Adrenal gland (tissue), 12 donors: Measurements from ENCODE around the gene ARID4B. TPM values are rescaled to one million over a fixed set of nuclear protein-coding genes. Genes with fewer than 3 reads are reported as not detected.

Experiments
- DNase-seq, 7 donors: peaks; one replicate each; pipeline ENCODE4 v3.0.0-alpha.2; 2019 to 2020
- H3K27ac ChIP-seq, 5 donors: fragments of 200-600 bp; sonication (generic) in 4 of 5; 1 replicate in 3 of 5; 2 replicates in 2 of 5; pipeline versions ENCODE4 v1.5.1 to v1.8.0; 2016 to 2020; ENCODE audit warnings: mild to moderate bottlenecking in 1 of 5
- H3K27me3 ChIP-seq: fragments of 200-600 bp; 2 replicates; pipeline ENCODE4 v1.8.0; 2021
- H3K36me3 ChIP-seq, 2 donors: fragments of 200-600 bp; replicated peaks in 1 of 2; 1 replicate in 1 of 2; 2 replicates in 1 of 2; pipeline versions ENCODE4 v1.5.1 to v1.8.0; 2018 to 2022
- H3K4me1 ChIP-seq, 2 donors: fragments of 200-600 bp; replicated peaks in 1 of 2; 1 replicate in 1 of 2; 2 replicates in 1 of 2; pipeline versions ENCODE4 v1.5.1 to v1.8.0; 2018 to 2021
- H3K4me3 ChIP-seq, 4 donors: fragments of 200-600 bp; sonication (generic) in 3 of 4; one replicate each; pipeline ENCODE4 v1.5.1; 2016 to 2018
- H3K9me3 ChIP-seq, 3 donors: fragments of 200-600 bp; sonication (generic) in 1 of 3; replicated peaks in 1 of 3; 1 replicate in 2 of 3; 2 replicates in 1 of 3; pipeline versions ENCODE4 v1.5.1 to v1.8.0; 2016 to 2021
- CTCF ChIP-seq, 6 experiments: fragments of 450-650 bp in 4 of 6; fragments of 200-600 bp in 2 of 6; sonication (generic) in 1 of 6; IDR thresholded peaks; 1 replicate in 5 of 6; 2 replicates in 1 of 6; pipeline versions ENCODE4 v1.5.1 to v1.8.0; 2016 to 2021; ENCODE audit warnings: antibody characterized with exemption in 6 of 6, mild to moderate bottlenecking in 2 of 6, moderate library complexity in 1 of 6
- POLR2A ChIP-seq, 2 donors: fragments of 450-650 bp; IDR thresholded peaks; one replicate each; pipeline ENCODE4 v1.6.1; 2017; ENCODE audit warnings: antibody characterized with exemption in 2 of 2, mild to moderate bottlenecking in 2 of 2, moderate library complexity in 1 of 2
- WGBS, 4 donors: extraction: QIAGEN DNeasy Blood & Tissue Kit in 2 of 4; methylation state at CpG; one replicate each; pipeline versions ENCODE4 v1.1.5 to v1.1.7; 2013 to 2017; 5-methylcytosine and 5-hydroxymethylcytosine counted together
- intact Hi-C, 2 donors: fragments of 100-400 bp; cut with DNase I; formaldehyde crosslinking; loops; one replicate each; pipeline versions ENCODE4 v1.14.1 to v1.15.0; 2022 to 2023
- polyA plus RNA-seq, 3 donors: library from polyadenylated mRNA; stranded (reverse); fragments of 200-250 nt in 2 of 3; fragments of 350-450 nt in 1 of 3; fragmentation: Illumina TruSeq in 1 of 3; extraction: RNeasy Lipid Tissue Mini Kit (QIAGEN cat#74804) in 1 of 3; gene quantifications; one replicate each; pipeline ENCODE4 v1.2.3, GENCODE V29; 2013 to 2014
- total RNA-seq, 9 donors: library from RNA; depleted of rRNA in 4 of 9; stranded (reverse); fragments of >200 nt in 4 of 9; fragments of 120-200 nt in 1 of 9; fragmentation: NEBNext Ultra II Directional in 1 of 9; extraction: Animal tissue kit (Norgen Biotek cat#: 25700) in 1 of 9; gene quantifications; one replicate each; pipeline versions ENCODE4 v1.1.0 to v1.2.4, GENCODE V29; 2013 to 2023
- donor health status: healthy with polysubstance abuse.
- donor health status: Bipolar disorder and iron deficiency.
- donor health status: DM: yes; HTN: yes; CAD: no.
- donor health status: DM: no; HTN: no; CAD: no.
- donor health status: DM: no; HTN: no; CAD: no.
- donor health status: DM: yes; HTN: yes; CAD: no.

The ARID4B gene
- total and polyA plus RNA-seq, 12 donors = 12.4 to 44.0 (median 28.1) TPM

- no peaks in the 10 kb centered on the region for H3K27me3 ChIP-seq
- WGBS, 4 donors = 84 to 91% (median 87%) methylated on average over 1 of the region's 1 CpG
- intact Hi-C loops = loop anchor here (5.0 kb wide), 1 partner anchor 163 kb away; no protein-coding TSS in a partner anchor
- H3K4me1 ChIP-seq = peaks cover 0 to 6% of the 10 kb centered on the region in 2 donors
- H3K9me3 ChIP-seq = no peaks in the 10 kb centered on the region
- TF ChIP-seq POLR2A (IDR thresholded peaks at IDR 0.05) = no peak
- no peak for TF ChIP-seq CTCF (IDR thresholded peaks at IDR 0.05)
- peaks cover 0 to 9% of the 10 kb centered on the region in 2 donors for H3K36me3 ChIP-seq
- H3K27ac ChIP-seq = no peak overlapping the region
- no peak for DNase-seq
- H3K4me3 ChIP-seq = no peak overlapping the region
Measured at GRCh38 chr1:235254721-235255120, 73.3 kb downstream of the ARID4B start.

GRCh38 chr1:235253219-235253962, 74.6 kb downstream of the ARID4B start:
- WGBS, 4 donors = 6 to 19% (median 14%) methylated on average over 2 of the region's 2 CpGs
- TF ChIP-seq POLR2A (IDR thresholded peaks at IDR 0.05) (no peak), CTCF (IDR thresholded peaks at IDR 0.05) (peak; percentile 66 to 87 (median 84))
- Histone ChIP-seq H3K4me3 (no peak overlapping the region), H3K27me3 (no peaks in the 10 kb centered on the region), H3K4me1 (peaks cover 0 to 6% of the 10 kb centered on the region in 2 donors), H3K27ac (no peak overlapping the region), H3K36me3 (peaks cover 0 to 5% of the 10 kb centered on the region in 2 donors), H3K9me3 (no peaks in the 10 kb centered on the region)
- DNase-seq = peak; percentile 65 to 85 (median 71)
- intact Hi-C loops = loop anchor here (5.0 kb wide), 1 partner anchor 164 kb away; no protein-coding TSS in a partner anchor

DNA sequence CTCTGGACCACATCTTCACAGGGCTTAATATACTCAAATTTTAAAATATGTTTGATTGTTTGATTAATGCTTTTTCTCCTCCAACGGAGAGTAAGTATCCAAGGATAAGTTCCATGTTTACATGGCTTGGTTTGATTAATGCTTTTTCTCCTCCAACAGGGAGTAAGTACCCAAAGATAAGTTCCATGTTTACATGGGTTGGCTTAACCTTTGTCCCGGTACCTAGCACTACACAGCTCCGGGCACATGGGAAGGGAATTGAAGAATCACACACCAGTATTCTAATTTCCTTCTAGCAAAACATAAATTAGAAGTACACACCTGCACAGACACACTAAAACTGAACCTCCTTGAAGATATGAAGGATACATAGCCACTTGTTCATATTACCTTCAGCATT, 77.5 kb downstream of the ARID4B start:
- no peak overlapping the region for H3K27ac ChIP-seq
- peaks cover 0 to 11% of the 10 kb centered on the region in 2 donors for H3K36me3 ChIP-seq
- DNase-seq = no peak
- no peaks in the 10 kb centered on the region for H3K27me3 ChIP-seq
- 73 to 80% (median 76%) methylated on average over 3 of the region's 3 CpGs for WGBS, 4 donors
- H3K9me3 ChIP-seq = no peaks in the 10 kb centered on the region
- intact Hi-C loops = loop anchor here (5.0 kb wide), 1 partner anchor 167 kb away; no protein-coding TSS in a partner anchor
- peaks cover 2 to 23% of the 10 kb centered on the region in 2 donors for H3K4me1 ChIP-seq
- no peak overlapping the region for H3K4me3 ChIP-seq
- TF ChIP-seq POLR2A (IDR thresholded peaks at IDR 0.05) (no peak), CTCF (IDR thresholded peaks at IDR 0.05) (no peak)

DNA sequence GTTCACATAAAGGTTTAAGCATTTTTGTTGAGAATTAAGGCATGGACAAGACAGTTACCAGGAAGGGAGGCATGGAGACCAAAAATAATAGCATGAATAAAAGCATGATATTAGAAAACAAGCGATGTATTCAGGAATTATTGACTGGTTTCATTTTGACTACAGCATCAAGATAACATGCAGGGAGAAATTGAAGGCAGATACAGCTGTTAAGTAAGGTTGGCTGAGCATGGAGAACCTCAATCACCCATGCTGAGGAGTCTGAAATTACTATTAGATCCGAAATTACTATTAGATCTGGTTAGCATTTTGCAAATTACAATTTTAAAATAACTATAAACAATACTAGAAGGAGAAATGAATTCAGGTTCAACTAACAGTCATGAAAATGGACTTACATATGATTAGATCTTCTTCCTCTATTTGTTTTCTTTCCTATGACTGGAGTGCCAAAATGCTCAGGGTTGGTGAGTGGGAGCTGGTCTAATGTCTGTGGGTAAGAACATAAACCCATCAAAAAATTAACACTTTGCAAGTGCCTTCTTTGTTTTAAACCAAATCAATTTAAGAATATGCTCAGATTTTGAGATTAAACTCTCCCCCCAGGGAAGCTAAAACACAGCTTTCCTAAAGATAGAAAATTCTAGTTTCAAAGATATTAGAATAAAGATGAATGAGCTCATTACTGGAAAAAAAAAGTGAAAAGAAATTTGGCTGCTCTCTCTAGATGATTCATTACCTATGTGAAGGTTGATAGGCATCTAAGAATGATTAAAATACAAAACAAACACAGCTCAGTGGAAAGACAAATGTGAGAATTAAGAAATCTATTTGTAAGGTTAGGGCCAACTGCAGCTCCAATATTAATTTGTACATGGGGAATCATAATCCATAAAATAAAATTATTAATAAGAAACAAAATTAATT, 81.7 kb downstream of the ARID4B start:
- no peak for DNase-seq
- WGBS, 4 donors = 83 to 92% (median 87%) methylated on average over 2 of the region's 2 CpGs
- TF ChIP-seq POLR2A (IDR thresholded peaks at IDR 0.05) = no peak
- intact Hi-C loops = no loop called here
- H3K9me3 ChIP-seq = no peaks in the 10 kb centered on the region
- H3K27me3 ChIP-seq = no peaks in the 10 kb centered on the region
- peak overlapping the region in 1 of 5 donors; percentile 55 for H3K27ac ChIP-seq
- no peak overlapping the region for H3K4me3 ChIP-seq
- peaks cover 0 to 6% of the 10 kb centered on the region in 2 donors for H3K36me3 ChIP-seq
- H3K4me1 ChIP-seq = peaks cover 2 to 17% of the 10 kb centered on the region in 2 donors
